Liver (tissue), 3 donors: ENCODE results near the gene PRIM1.

ENCODE experiments used
- GABPA ChIP-seq, 2 donors: IDR thresholded peaks in 1 of 2; conservative IDR thresholded peaks in 1 of 2; 2 replicates each; pipeline ENCODE4 v1.6.1; 2016; ENCODE audit warnings: antibody characterized with exemption in 2 of 2, mild to moderate bottlenecking in 1 of 2, moderate library complexity in 1 of 2
- HNF4G ChIP-seq: IDR thresholded peaks from 2 replicates; pipeline ENCODE4 v1.6.1; 2016; ENCODE audit warnings: antibody characterized with exemption
- RAD21 ChIP-seq, 2 donors: IDR thresholded peaks; 2 replicates each; pipeline ENCODE4 v1.6.1; 2016; ENCODE audit warnings: antibody characterized with exemption in 2 of 2, mild to moderate bottlenecking in 2 of 2
- REST ChIP-seq: IDR thresholded peaks from 2 replicates; pipeline ENCODE4 v1.6.1; 2016; ENCODE audit warnings: antibody characterized with exemption, mild to moderate bottlenecking
- TAF1 ChIP-seq: conservative IDR thresholded peaks from 2 replicates; pipeline ENCODE4 v1.6.1; 2016; ENCODE audit warnings: antibody characterized with exemption, mild to moderate bottlenecking
- YY1 ChIP-seq: IDR thresholded peaks from 2 replicates; pipeline ENCODE4 v1.6.1; 2016; ENCODE audit warnings: antibody characterized with exemption, mild to moderate bottlenecking
- ZBTB33 ChIP-seq: IDR thresholded peaks from 2 replicates; pipeline ENCODE4 v1.6.1; 2016; ENCODE audit warnings: antibody characterized with exemption
- TF ChIP-seq, protein P1 (sequence below): fragments of 150-350 bp; IDR thresholded peaks from 2 replicates; pipeline ENCODE4 v1.5.1; 2017; ENCODE audit warnings: improper control_type of control experiment, low read depth, low read length; ENCODE audit not compliant: missing input control
- TF ChIP-seq, protein P2 (sequence below): IDR thresholded peaks from 2 replicates; pipeline ENCODE4 v1.6.1; 2016; ENCODE audit warnings: antibody characterized with exemption
- donor health status: healthy.
- donor health status: healthy.

DNA sequence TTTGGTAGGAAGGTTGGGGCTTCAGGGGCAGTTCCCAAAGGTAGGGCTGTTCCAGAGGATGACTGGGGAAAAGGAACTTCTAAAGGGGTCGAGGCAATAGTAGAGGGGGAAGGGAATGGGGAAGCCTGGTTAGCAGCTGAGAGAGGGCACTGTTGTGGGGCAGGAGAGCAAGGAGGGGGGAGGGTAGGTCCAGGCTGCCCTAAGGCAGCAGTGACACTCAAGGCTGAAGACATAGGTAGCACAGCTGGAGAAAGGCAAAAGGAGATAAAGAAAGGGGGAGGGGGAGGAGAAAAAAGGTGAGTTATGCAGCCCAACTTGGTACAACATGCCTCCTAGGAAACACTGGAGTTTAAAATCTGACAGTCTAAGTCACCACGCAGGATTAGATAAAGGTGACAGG, 30.9 kb downstream of the PRIM1 start:
- TF ChIP-seq REST (no peak), HNF4G (no peak), YY1 (no peak), GABPA (IDR thresholded peaks at IDR 0.05 in 1 of 2, conservative IDR thresholded peaks at IDR 0.05 in 1 of 2) (no peak), RAD21 (IDR thresholded peaks at IDR 0.05) (no peak), TAF1 (no peak), ZBTB33 (no peak)
- TF ChIP-seq, protein P1, sequence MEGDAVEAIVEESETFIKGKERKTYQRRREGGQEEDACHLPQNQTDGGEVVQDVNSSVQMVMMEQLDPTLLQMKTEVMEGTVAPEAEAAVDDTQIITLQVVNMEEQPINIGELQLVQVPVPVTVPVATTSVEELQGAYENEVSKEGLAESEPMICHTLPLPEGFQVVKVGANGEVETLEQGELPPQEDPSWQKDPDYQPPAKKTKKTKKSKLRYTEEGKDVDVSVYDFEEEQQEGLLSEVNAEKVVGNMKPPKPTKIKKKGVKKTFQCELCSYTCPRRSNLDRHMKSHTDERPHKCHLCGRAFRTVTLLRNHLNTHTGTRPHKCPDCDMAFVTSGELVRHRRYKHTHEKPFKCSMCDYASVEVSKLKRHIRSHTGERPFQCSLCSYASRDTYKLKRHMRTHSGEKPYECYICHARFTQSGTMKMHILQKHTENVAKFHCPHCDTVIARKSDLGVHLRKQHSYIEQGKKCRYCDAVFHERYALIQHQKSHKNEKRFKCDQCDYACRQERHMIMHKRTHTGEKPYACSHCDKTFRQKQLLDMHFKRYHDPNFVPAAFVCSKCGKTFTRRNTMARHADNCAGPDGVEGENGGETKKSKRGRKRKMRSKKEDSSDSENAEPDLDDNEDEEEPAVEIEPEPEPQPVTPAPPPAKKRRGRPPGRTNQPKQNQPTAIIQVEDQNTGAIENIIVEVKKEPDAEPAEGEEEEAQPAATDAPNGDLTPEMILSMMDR, result no peak
- TF ChIP-seq, protein P2, sequence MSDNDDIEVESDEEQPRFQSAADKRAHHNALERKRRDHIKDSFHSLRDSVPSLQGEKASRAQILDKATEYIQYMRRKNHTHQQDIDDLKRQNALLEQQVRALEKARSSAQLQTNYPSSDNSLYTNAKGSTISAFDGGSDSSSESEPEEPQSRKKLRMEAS, result no peak
